Fibroblast of lung (primary cell): Measurements from ENCODE around the gene CDCP1. TPM values are rescaled to one million over a fixed set of nuclear protein-coding genes. Genes with fewer than 3 reads are reported as not detected.

Source experiments
- DNase-seq, 2 donors: peaks; one replicate each; pipeline versions ENCODE4 v3.0.0 to v3.0.0-alpha.2; 2010; ENCODE audit warnings: low read depth in 2 of 2
- H2AFZ ChIP-seq: 2 replicates; pipeline ENCODE4 v1.5.1; 2012; ENCODE audit warnings: low read length, control low read depth, inconsistent platforms
- H3K27ac ChIP-seq: 2 replicates; pipeline ENCODE4 v1.5.1; 2011; ENCODE audit warnings: low read length, control low read depth; ENCODE audit not compliant: insufficient read depth
- H3K27me3 ChIP-seq: 2 replicates; pipeline ENCODE4 v1.5.1; 2011; ENCODE audit warnings: mild to moderate bottlenecking, low read length; ENCODE audit not compliant: control insufficient read depth, insufficient read depth
- H3K36me3 ChIP-seq: 2 replicates; pipeline ENCODE4 v1.5.1; 2011; ENCODE audit warnings: low read length; ENCODE audit not compliant: control insufficient read depth, insufficient read depth
- H3K4me1 ChIP-seq: 2 replicates; pipeline ENCODE4 v1.5.1; 2011; ENCODE audit warnings: low read length; ENCODE audit not compliant: control insufficient read depth, insufficient read depth; ENCODE audit errors: extremely low read depth
- H3K4me2 ChIP-seq: 2 replicates; pipeline ENCODE4 v1.5.1; 2011; ENCODE audit warnings: low read length, control low read depth; ENCODE audit not compliant: insufficient read depth; ENCODE audit errors: extremely low read depth
- H3K4me3 ChIP-seq, 4 experiments: fragments of 200-600 bp in 1 of 4; sonication (generic) in 1 of 4; replicated peaks in 1 of 4; 2 replicates each; pipeline ENCODE4 v1.5.1; 2011 to 2016; ENCODE audit warnings: low read length in 4 of 4, low read depth in 3 of 4, mild to moderate bottlenecking in 3 of 4, control low read depth in 2 of 4, inconsistent platforms in 1 of 4, mixed read lengths in 1 of 4; ENCODE audit not compliant: insufficient read depth in 1 of 4; ENCODE audit errors: control extremely low read depth in 1 of 4
- H3K79me2 ChIP-seq: 2 replicates; pipeline ENCODE4 v1.5.1; 2012; ENCODE audit warnings: mild to moderate bottlenecking, low read length, inconsistent platforms; ENCODE audit not compliant: control insufficient read depth, insufficient read depth
- H3K9ac ChIP-seq: 2 replicates; pipeline ENCODE4 v1.5.1; 2011; ENCODE audit warnings: mild to moderate bottlenecking, low read length, control low read depth; ENCODE audit not compliant: insufficient read depth
- H3K9me3 ChIP-seq: 2 replicates; pipeline ENCODE4 v1.5.1; 2012; ENCODE audit warnings: low read depth, low read length; ENCODE audit not compliant: control insufficient read depth, insufficient read depth
- H4K20me1 ChIP-seq: 2 replicates; pipeline ENCODE4 v1.5.1; 2011; ENCODE audit warnings: low read length; ENCODE audit not compliant: control insufficient read depth, insufficient read depth; ENCODE audit errors: extremely low read depth
- EZH2 ChIP-seq: IDR thresholded peaks from 2 replicates; pipeline ENCODE4 v1.5.1; 2012; ENCODE audit warnings: low read length, control low read depth, mild to moderate bottlenecking; ENCODE audit errors: missing control alignments
- polyA plus RNA-seq, 2 donors: library from polyadenylated mRNA; depleted of rRNA in 1 of 2; stranded (reverse) in 1 of 2; unstranded in 1 of 2; fragments of >200 nt; gene quantifications; 2 replicates each; pipeline ENCODE4 v1.2.1, GENCODE V29; 2011 to 2012; ENCODE audit warnings: missing spikeins in 1 of 2
- total RNA-seq: library from RNA; depleted of rRNA; stranded (reverse); fragments of >200 nt; gene quantifications from 2 replicates; pipeline ENCODE4 v1.2.1, GENCODE V29; 2014
- TF ChIP-seq, protein P1 (sequence below), 2 donors: IDR thresholded peaks in 1 of 2; conservative IDR thresholded peaks in 1 of 2; 1 replicate in 1 of 2; 2 replicates in 1 of 2; pipeline ENCODE4 v1.5.1; 2011 to 2012; ENCODE audit warnings: low read length in 2 of 2, control low read depth in 1 of 2, inconsistent platforms in 1 of 2, low read depth in 1 of 2, mild to moderate bottlenecking in 1 of 2

Gene CDCP1
- total and polyA plus RNA-seq, 2 donors (not counting 1 experiment from before 2014, with no cell fraction given): 25.6 to 56.1 TPM

- no peaks in the 10 kb centered on the region for H3K79me2 ChIP-seq
- peak in 1 of 2 donors; percentile 11 for DNase-seq
- H2AFZ ChIP-seq: no peak overlapping the region
- H3K4me3 ChIP-seq: no peak overlapping the region
- H3K9ac ChIP-seq: no peak overlapping the region
- TF ChIP-seq, protein P1, sequence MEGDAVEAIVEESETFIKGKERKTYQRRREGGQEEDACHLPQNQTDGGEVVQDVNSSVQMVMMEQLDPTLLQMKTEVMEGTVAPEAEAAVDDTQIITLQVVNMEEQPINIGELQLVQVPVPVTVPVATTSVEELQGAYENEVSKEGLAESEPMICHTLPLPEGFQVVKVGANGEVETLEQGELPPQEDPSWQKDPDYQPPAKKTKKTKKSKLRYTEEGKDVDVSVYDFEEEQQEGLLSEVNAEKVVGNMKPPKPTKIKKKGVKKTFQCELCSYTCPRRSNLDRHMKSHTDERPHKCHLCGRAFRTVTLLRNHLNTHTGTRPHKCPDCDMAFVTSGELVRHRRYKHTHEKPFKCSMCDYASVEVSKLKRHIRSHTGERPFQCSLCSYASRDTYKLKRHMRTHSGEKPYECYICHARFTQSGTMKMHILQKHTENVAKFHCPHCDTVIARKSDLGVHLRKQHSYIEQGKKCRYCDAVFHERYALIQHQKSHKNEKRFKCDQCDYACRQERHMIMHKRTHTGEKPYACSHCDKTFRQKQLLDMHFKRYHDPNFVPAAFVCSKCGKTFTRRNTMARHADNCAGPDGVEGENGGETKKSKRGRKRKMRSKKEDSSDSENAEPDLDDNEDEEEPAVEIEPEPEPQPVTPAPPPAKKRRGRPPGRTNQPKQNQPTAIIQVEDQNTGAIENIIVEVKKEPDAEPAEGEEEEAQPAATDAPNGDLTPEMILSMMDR (conservative IDR thresholded peaks at IDR 0.05 in 1 of 2, IDR thresholded peaks at IDR 0.05 in 1 of 2; ENCODE audit: low read depth in 1 of 2, low read length in 2 of 2): no peak
- no peak for TF ChIP-seq EZH2
- H3K27me3 ChIP-seq: no peaks in the 10 kb centered on the region
- H4K20me1 ChIP-seq: no peaks in the 10 kb centered on the region
- no peaks in the 10 kb centered on the region for H3K36me3 ChIP-seq
- H3K4me1 ChIP-seq: peaks cover 12% of the 10 kb centered on the region
- no peak overlapping the region for H3K4me2 ChIP-seq
- no peak overlapping the region for H3K27ac ChIP-seq
- H3K9me3 ChIP-seq: no peaks in the 10 kb centered on the region
These were observed 23.9 kb upstream of the CDCP1 start for GRCh38 chr3:45170096-45170495.

GRCh38 chr3:45169125-45169904, 23.1 kb upstream of the CDCP1 start:
- Histone ChIP-seq H4K20me1 (no peaks in the 10 kb centered on the region), H3K9me3 (no peaks in the 10 kb centered on the region), H3K27me3 (no peaks in the 10 kb centered on the region), H3K4me3 (no peak overlapping the region), H2AFZ (no peak overlapping the region), H3K4me1 (peaks cover 12% of the 10 kb centered on the region), H3K27ac (no peak overlapping the region), H3K9ac (no peak overlapping the region), H3K36me3 (no peaks in the 10 kb centered on the region), H3K4me2 (no peak overlapping the region), H3K79me2 (no peaks in the 10 kb centered on the region)
- TF ChIP-seq, protein P1 (conservative IDR thresholded peaks at IDR 0.05 in 1 of 2, IDR thresholded peaks at IDR 0.05 in 1 of 2; ENCODE audit: low read depth in 1 of 2, low read length in 2 of 2): no peak
- TF ChIP-seq EZH2: no peak
- DNase-seq: no peak

GRCh38 chr3:45168451-45168850, 22.3 kb upstream of the CDCP1 start:
- Histone ChIP-seq H3K9me3 (no peaks in the 10 kb centered on the region), H3K36me3 (no peaks in the 10 kb centered on the region), H3K79me2 (no peaks in the 10 kb centered on the region), H3K9ac (no peak overlapping the region), H2AFZ (no peak overlapping the region), H3K27me3 (no peaks in the 10 kb centered on the region), H3K4me3 (no peak overlapping the region), H3K27ac (peak overlapping the region; percentile 13), H3K4me2 (no peak overlapping the region), H3K4me1 (peaks cover 12% of the 10 kb centered on the region), H4K20me1 (no peaks in the 10 kb centered on the region)
- no peak for DNase-seq
- TF ChIP-seq, protein P1 (conservative IDR thresholded peaks at IDR 0.05 in 1 of 2, IDR thresholded peaks at IDR 0.05 in 1 of 2; ENCODE audit: low read depth in 1 of 2, low read length in 2 of 2): no peak
- no peak for TF ChIP-seq EZH2
